Measurements from ENCODE around the gene TMED1.

- no peak for TF ChIP-seq POLR2A (IDR thresholded peaks at IDR 0.05)
- TF ChIP-seq CTCF (IDR thresholded peaks at IDR 0.05 in 8 of 11, conservative IDR thresholded peaks at IDR 0.05 in 3 of 11): no peak
- no peak for TF ChIP-seq POLR2AphosphoS5 (IDR thresholded peaks at IDR 0.05)
These were observed 9.2 kb downstream of the TMED1 start for GRCh38 chr19:10826846-10827245.
